HG02885 (cell line): Measurements from ENCODE around the gene FAM177B.
"Not testable (repeated sequence)": the region's sequence is repeated elsewhere in the genome, so short reads cannot be mapped to it uniquely, and the experiment has no call there.

ENCODE experiments used
- ATAC-seq: cut with Tn5 transposase; IDR thresholded peaks from one replicate; pipeline ENCODE4 v1.9.1; 2021; ENCODE audit warnings: mild to moderate bottlenecking; ENCODE audit not compliant: unreplicated experiment, poor library complexity

Gene FAM177B

DNA sequence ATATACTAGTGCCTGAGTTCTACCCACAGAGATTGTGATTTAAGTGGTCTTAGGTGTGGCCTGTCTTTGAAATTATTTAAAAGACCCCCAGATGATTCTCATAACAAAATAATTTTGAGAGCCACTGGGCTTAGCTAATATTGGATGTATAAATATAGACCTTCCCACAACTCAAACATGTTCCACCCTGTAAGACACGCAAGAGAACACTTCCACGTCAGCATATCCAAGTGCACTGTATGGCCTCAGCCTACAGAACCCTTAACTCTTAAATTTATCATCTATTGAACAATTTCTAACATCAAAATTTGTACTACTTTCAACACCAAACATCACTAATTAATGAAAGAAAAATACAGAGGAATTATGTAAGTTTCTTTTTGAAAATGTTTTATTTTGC lies 2.5 kb downstream of the FAM177B start:
- no peak for ATAC-seq

DNA sequence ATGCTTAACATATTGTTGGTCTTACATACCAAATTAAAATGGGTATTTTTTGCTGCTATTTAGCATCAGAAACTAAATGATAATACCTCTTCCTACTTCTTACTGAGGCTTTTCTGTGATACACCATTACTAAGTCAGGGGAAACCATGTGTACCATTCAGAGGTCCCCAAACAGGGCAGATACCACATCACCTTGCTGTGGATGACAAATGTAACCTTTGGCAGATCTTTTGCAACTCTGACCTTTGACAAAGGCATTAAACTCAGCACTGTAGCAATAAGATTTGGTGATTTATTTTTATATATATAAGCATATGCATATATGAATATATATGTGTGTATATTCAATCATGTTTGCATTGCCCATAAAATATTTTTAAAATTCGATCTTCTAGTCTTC lies 2.9 kb downstream of the FAM177B start:
- ATAC-seq: no peak

DNA sequence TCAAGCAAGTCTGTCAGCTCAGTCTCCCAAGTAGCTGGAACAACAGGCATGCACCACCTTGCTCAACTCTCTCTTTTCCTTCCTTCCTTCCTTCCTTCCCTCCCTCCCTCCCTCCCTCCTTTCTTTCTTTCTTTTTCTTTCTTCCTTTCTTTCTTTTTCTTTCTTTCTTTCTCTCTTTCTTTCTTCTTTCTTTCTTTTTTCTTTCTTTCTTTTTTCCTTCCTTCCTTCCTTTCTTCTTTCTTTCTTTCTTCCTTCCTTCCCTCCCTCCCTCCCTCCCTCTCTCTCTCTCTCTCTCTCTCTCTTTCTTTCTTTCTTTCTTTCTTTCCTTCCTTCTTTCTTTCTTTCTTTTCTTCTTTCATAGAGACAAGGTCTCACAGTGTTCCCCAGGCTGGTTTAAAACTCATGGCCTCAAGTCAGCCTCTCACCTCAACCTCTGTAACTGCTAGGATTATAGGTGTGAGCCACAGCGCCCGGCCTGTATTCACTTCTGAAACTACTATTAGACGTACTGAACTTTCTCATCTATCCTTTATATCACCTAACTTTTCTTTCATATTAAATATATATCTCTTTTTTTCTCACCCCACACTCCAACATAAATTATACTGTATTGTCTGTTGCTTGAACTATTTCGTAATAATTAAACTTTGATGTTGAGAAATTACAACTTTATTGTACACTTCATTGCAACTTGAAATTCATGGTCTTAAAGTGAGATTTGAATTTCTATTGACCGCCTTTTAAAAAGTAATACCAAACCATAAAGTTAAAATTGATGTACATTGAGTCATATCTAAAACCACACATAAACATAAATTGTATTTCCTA lies 4.8 kb downstream of the FAM177B start:
- not testable (repeated sequence) for ATAC-seq

DNA sequence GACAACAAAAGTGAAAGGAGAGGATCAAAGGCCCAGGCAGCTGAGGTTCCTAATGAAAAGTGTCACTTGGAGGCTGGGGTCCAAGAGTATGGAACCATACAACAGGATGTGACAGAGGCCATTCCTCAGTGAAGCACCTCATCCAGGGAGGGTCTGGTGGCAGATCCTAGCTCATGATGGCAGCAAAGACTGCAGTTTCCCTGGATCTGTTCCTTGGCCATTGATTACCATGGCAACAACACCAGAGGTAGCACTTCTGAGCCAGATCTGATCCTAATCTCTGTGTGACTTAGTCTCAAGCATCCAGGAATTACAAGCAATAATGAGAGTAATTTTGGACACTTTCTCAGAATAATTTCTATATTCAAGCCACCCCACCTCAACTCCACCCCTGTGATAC lies 12.9 kb downstream of the FAM177B start:
- no peak for ATAC-seq

DNA sequence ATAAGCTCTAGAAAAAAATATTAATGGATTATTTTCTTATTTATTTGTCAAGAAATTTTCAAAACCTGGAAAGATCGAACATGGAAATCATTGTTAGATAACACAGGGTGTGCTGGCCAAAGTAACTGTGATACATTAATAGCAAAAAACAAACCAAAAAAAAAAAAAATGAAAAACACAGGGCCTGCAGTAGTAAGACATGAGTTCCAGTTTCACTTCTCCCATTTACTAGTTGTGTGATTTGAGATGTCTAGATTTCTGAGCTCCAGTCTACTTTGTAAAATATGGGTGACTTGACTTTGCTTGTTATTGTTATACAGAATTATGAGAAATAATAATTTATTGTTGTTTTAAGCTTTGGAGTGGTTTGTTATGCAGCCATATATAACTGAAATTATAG lies 13.6 kb downstream of the FAM177B start:
- peak; percentile 83 for ATAC-seq

DNA sequence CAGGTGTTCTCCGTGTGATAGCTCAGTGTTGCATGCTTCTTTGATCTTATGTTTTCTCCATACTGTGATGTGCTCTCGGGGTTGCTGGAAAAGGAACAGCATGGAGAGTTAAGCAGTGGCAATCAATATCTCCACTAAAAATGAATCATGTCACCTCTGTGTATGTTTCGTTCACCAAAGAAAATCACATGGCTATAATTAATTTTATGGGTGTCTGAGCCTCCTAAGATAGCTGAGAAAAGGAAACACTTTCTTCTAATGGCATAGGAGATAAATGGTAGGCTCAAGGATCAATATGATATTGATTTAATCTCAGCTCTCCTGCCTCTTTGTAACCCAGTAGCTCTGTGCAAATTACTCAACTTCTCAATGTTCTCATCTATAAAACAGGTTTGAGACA lies 14.3 kb downstream of the FAM177B start:
- no peak for ATAC-seq

DNA sequence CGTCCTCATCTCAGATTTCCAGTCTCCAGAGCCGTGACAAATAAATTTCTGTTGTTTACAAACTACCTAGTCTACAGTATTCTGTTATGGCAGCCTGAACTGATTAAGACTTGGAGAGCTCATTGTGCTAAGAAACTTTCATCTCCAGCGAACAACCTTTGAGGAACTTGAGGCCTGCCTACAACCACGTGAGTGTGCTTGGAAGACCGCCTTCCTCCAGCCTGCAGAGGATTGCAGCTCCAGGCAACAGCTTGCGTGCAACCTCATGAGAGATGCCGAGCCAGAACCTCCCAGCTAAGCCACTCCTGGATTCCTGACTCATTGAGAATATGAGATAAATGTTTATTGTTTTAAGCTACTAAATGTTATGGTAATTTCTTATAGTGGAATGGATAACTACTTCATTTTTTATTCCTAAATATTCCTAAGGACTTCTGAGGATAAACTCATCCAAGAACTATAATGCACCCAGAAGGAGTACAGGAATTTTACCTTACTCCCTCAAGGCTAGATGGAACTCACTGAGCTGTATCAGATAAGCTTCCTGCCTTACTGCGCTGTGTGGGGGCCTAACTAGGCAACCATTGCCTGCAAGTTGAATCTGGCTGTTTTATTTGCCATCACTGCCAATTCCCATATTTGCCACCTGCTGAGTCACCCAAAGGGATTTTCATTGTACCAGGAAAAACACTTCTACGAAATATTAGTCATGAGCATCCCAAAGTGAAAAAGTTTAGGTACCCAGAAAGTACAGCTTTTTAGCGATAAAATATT lies 17.6 kb downstream of the FAM177B start:
- ATAC-seq: no peak

DNA sequence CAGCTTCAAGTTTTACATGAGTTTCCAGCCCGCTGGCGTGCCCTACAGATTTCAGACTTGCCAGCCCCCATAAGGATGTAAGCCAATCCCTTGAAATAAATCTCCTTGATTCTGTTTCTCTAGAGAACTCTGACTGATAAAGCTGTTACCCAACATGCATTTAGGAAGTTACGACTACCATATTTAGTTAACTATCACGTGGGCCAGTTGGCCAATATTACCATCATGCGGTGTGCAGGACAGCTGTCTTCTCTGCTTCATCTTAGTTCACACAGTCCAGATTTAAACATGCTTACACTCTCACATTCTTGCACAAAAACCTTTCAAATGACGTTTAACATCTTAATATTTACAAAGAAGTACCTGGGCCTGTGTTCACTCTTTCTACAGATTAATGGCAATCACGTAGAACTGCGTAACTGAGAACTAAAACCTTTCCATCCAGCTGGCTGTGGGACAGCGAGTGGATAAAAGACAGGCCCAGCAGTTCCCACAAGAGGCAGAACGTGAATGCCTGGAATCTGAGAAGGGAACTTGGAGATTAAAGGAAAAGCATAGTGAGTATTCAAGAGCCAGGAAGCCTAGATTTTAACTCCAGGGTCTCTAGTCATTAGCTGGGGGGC lies 20.8 kb downstream of the FAM177B start:
- ATAC-seq: no peak

DNA sequence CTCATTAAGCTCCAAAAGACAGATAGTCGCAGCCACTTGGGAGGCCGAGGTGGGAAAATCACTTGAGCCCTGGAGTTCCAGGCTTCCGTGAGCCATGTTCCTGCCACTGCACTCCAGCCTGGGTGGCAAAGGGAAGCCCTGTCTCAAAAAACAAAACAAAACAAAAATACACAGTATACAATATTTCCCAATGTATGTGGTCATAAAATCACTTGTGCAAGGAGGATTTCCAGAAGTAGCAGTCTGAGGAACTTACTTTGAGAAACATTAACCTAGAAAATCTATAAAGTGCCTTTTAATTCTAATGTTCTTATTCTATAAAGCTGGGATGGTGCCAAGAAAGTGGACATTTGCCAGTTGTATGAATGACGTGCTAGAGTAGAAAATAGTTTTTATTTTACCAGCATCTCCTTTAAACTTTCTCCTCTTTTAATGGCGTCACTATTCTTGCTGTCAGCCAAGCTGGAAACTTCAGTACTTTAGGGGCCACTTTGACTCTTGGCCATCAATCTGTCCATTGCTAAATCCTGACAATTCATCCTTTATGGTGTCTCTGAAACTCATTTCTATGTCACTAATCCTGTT lies 22.5 kb downstream of the FAM177B start:
- no peak for ATAC-seq

DNA sequence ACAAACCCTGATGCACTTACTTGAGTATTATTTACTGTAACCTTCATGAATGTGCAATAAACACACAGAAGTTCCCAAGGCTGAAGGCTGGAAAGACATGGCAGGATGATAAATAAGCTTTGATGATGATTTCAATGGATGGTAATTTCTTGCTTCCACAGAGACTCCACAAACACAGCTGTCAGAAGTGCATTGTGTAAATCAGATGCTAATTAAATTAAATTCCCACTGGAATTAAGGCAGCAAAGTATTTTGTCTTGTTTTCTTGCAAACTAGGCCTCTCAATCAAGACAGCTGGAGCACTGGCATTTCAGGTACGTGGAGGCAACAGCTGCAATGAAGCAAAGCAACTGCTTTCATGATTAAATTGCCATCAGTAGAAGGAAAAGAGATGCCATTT lies 24.1 kb downstream of the FAM177B start:
- no peak for ATAC-seq

DNA sequence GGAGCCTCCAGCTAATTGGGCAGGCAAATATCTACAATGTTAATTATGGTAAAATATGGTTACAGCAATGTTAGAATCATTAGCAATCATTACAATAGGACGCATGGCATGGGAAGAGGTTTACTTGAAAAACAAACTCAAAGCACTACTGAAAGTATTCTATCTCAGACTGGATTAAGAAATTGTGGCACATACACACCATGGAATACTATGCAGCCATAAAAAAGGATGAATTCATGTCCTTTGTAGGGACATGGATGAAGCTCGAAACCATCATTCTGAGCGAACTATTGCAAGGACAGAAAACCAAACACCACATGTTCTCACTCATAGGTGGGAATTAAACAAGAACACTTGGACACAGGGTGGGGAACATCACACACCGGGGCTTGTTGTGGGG lies 25.2 kb downstream of the FAM177B start:
- ATAC-seq: not testable (repeated sequence)

DNA sequence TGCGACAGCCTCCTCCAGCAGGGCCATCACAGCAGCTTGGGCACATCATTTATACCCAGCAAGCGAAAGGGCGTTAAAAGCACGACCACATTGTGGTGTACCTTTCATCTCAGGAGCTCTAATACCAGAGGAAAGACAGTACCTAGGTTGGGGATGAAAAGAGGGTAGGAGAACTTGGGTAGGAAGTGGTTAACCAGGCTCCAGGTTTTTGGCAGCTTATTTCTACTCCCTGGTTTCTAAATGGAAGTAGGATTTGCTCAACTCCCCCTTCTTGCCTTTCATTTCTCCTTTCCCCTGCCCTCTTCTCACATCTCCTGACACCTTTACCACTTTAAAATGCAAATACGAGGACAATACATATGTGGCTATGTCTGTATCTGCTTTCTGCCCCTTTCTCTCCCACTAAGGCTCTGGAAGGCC lies 30.2 kb downstream of the FAM177B start:
- ATAC-seq: no peak

DNA sequence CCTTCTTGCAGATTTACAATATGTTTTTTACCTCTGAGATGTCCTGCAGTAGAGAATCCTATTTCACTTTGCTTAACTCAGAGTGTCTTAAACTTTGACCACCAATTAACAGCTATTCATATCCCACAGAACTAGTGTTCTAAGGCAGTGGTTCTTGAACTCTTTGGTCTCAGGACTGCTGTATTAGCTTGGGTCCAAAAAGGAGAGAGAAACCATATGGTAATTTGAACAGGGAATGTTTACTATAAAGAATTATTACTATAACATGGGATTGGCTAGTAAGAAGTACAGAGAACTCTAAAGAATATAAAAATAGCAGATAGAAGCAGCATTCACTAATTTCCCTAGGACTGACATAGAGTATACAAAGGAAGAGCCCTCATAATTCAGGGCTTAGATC lies 31.6 kb downstream of the FAM177B start:
- ATAC-seq: no peak

DNA sequence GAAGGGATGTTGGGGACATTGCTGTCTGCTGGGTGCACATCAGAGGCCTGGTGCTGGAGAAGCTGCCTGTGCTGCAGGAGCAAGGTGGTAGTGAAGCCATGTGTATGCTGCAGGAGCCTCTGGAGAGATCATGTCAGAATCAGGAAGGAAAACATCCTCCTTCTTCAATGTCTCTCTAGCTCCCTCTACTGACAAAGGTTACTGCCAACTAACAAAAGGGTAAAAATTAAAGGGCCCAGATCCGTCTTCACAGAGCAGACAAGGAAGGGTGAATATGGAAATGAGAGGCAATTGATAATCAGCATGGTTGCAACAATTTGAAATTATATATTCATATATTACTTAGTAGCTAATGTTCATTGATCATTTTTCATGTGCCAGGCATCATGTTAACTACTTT lies 32.2 kb downstream of the FAM177B start:
- no peak for ATAC-seq

DNA sequence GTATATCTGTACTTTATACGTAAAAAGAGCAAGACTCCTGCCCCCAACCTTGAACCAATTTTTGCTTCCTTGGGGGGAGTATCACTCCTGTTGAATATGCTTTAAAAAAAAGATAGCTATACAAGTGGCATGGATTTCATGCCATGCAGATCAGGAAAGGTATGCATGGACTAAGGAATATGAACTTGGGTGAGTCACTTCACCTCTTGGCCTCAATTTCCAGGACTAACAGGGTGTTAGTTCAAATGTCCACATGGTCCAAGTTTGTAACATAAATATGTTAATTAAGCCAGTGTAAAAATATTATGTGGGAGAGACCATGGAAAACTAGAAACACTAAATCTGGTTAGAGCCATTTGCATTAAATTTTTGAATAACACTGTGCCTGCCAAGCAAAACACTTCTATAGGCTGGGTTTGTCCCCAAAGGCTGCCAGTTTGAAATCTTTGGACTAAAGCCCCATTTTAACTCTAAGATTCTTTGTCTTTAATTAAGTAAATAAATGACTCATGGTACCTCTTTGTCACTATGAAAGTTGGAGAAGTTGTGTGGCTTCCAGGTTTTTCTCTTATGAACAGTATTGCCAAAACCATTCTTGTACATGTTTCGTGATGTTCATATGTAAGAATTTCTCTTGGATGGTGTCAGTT lies 33.1 kb downstream of the FAM177B start:
- no peak for ATAC-seq

DNA sequence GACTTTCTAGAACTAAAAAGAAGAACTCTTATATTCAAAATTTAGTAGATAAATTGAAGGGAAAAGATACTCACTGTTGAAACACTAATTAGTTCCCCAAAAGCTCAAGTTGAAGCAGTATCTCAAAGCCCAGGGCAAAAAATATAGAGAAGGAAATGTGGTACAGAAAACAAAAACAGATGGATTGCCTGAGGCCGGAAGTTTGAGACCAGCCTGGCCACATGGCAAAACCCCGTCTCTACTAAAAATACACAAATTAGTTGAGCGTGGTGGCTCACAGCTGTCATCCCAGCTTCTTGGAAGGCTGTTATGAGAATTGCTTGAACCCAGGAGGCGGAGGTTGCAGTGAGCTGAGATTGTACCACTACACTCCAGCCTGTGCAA lies 36.0 kb downstream of the FAM177B start:
- ATAC-seq: peak; percentile 89

DNA sequence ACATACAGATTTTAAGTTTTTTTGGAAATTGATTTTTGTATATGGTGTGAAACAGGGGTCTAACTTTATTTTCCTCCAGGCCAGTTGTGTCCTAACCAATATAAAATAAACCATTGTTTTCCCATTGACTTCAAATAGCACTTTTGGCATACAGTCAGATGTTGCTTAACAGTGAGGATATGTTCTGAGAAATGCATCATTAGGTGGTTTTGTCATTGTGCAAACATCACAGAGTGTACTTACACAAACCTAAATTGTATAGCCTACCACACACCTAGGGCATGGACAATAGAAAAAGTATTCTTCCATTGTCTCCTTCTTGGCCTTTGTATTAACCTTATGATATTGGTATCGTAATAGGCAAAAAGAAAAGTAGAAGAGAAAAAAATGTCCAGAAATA lies 40.5 kb downstream of the FAM177B start:
- ATAC-seq: no peak

DNA sequence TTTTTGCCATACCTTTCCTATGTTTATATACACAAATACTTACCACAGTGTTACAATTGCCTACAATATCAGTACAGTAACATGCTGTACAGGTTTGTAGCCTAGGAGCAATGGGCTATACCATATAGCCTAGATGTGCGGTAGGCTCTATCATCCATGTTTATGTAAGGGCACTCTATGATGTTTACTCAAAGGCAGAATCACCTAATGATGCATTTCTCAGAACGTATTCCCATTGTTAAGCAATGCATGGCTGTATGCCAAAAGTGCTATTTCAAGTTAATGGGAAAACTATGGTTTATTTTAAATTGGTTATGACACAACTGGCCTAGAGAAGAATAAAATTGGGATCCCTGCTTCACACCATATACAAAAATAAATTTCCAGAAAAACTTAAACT lies 41.0 kb downstream of the FAM177B start:
- no peak for ATAC-seq

DNA sequence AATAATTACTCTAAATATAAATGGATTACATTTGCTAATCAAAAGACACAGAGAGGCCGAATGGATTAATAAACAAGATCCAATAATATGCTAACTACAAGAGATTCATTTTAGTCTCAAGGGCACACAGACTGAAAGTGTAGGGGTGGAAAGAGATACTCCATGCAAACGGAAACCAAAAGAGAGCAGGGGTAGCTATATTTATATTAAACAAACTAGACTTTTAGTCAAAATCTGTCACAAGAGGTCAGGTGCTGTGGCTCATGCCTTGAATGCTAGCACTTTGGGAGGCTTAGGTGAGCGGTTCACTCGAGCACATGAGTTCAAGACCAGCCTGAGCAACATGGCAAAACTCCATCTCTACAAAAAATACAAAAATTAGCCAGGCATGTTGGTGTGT lies 44.2 kb downstream of the FAM177B start:
- no peak for ATAC-seq

DNA sequence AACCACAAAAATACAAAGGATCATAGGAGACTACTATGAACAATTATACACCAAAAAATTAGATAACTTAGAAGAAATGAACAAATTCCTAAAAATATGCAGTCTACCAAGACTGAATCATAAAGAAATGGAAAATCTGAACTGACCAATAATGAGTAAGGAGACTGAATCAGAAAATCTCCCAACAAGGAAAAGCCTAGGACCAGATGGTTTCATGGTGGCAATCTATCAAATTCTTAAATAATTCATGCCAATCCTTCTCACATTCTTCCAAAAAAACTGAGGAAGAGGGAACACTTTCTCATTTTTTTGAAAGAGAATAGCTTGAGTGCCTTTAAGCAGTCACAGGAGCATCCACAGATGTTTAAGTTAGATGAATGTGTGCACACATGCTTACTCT lies 46.0 kb downstream of the FAM177B start:
- no peak for ATAC-seq
